Mammary epithelial cell (primary cell): Measurements from ENCODE around the gene M1AP.

ENCODE experiments used
- CTCF ChIP-seq, 2 donors: IDR thresholded peaks in 1 of 2; conservative IDR thresholded peaks in 1 of 2; 2 replicates each; pipeline ENCODE4 v1.5.1; 2011 to 2012; ENCODE audit warnings: inconsistent platforms in 2 of 2, low read length in 2 of 2, mild to moderate bottlenecking in 2 of 2, control low read depth in 1 of 2, low read depth in 1 of 2; ENCODE audit not compliant: insufficient read depth in 1 of 2; ENCODE audit errors: extremely low read depth in 1 of 2
- EZH2 ChIP-seq: IDR thresholded peaks from 2 replicates; pipeline ENCODE4 v1.6.1; 2012; ENCODE audit warnings: low read length, inconsistent platforms, borderline replicate concordance

DNA sequence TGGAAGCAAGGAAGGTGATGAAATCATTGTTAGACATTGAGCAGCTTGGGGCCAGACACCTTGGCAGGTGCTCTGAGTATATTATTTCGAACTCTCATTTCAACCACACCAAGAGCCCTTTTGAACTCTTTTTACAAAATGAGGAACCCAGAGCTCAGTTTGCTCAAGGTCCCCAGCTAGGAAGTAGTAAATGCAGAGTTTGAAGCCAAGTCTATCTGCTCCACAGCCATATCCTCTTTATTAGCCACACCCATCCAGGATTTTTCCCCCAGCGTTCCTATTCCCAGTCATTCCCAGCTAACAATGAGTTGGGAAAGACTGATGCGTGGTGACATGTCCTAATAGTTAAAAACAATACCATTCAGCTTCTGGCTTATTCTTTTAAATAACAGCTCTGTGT is 46.2 kb upstream of the M1AP start:
- TF ChIP-seq CTCF (conservative IDR thresholded peaks at IDR 0.05 in 1 of 2, IDR thresholded peaks at IDR 0.05 in 1 of 2; ENCODE audit: extremely low read depth in 1 of 2, insufficient read depth in 1 of 2, low read depth in 1 of 2, low read length in 2 of 2) (no peak), EZH2 (no peak)
